SK-N-SH (cell line): ENCODE data around the gene UNC93A. TPM values are rescaled to one million over a fixed set of nuclear protein-coding genes. Genes with fewer than 3 reads are reported as not detected.
"Not testable (repeated sequence)": the region's sequence is repeated elsewhere in the genome, so short reads cannot be mapped to it uniquely, and the experiment has no call there.

Experiments
- CTCF ChIA-PET: fragments of 300-600, 350-600 bp; formaldehyde crosslinking; extraction: SDS; loops from one replicate; lab custom pipeline; 2021; lab: Yijun Ruan, JAX
- POLR2A ChIA-PET: fragments of 350-600 bp; sonication (Branson Sonifier 250); formaldehyde crosslinking; extraction: SDS; loops from one replicate; lab custom pipeline; 2020; ENCODE audit warnings: antibody characterized with exemption, inconsistent platforms; lab: Yijun Ruan, JAX
- DNase-seq: peaks from one replicate; pipeline ENCODE4 v3.0.0; 2012
- H2AFZ ChIP-seq: fragments of 200-600 bp; sonication (generic); 2 replicates; pipeline ENCODE4 v1.8.1; 2016; ENCODE audit warnings: antibody characterized with exemption, mild to moderate bottlenecking, low read depth
- H3F3A ChIP-seq: fragments of 200-600 bp; sonication (generic); replicated peaks from 2 replicates; pipeline ENCODE3; 2016; ENCODE audit warnings: antibody characterized with exemption, mild to moderate bottlenecking; ENCODE audit not compliant: insufficient read depth
- H3K27ac ChIP-seq, 2 experiments: fragments of 200-500 bp in 1 of 2; fragments of 200-600 bp in 1 of 2; sonication (Bioruptor generic) in 1 of 2; sonication (generic), shearing (Covaris generic) in 1 of 2; 2 replicates each; pipeline versions ENCODE4 v1.5.1 to v1.6.1; 2014 to 2016; ENCODE audit warnings: low read depth in 2 of 2, inconsistent platforms in 1 of 2, low read length in 1 of 2, mild to moderate bottlenecking in 1 of 2, mixed read lengths in 1 of 2
- H3K27me3 ChIP-seq: fragments of 200-600 bp; sonication (generic), shearing (Covaris generic); 2 replicates; pipeline ENCODE4 v1.6.1; 2016; ENCODE audit warnings: mixed run types; ENCODE audit not compliant: insufficient read depth
- H3K36me3 ChIP-seq, 2 experiments: fragments of 200-500 bp in 1 of 2; fragments of 200-600 bp in 1 of 2; sonication (Bioruptor generic) in 1 of 2; sonication (generic) in 1 of 2; replicated peaks in 1 of 2; 2 replicates each; pipeline versions ENCODE3 to v1.5.1; 2014 to 2016; ENCODE audit warnings: low read length in 1 of 2, mild to moderate bottlenecking in 1 of 2; ENCODE audit not compliant: insufficient read depth in 2 of 2, control insufficient read depth in 1 of 2
- H3K4me1 ChIP-seq, 2 experiments: fragments of 200-500 bp in 1 of 2; fragments of 200-600 bp in 1 of 2; sonication (Bioruptor generic) in 1 of 2; sonication (generic), shearing (Covaris generic) in 1 of 2; 2 replicates each; pipeline versions ENCODE4 v1.5.1 to v1.6.1; 2014 to 2016; ENCODE audit warnings: low read depth in 1 of 2, low read length in 1 of 2, mixed run types in 1 of 2; ENCODE audit not compliant: insufficient read depth in 2 of 2, control insufficient read depth in 1 of 2
- H3K4me2 ChIP-seq: fragments of 200-600 bp; sonication (generic), shearing (Covaris generic); 2 replicates; pipeline ENCODE4 v1.6.1; 2017; ENCODE audit warnings: mixed run types
- H3K4me3 ChIP-seq, 2 experiments: fragments of 200-500 bp in 1 of 2; fragments of 200-600 bp in 1 of 2; sonication (Bioruptor generic) in 1 of 2; sonication (generic), shearing (Covaris generic) in 1 of 2; 2 replicates each; pipeline versions ENCODE4 v1.5.1 to v1.8.1; 2014 to 2016; ENCODE audit warnings: low read depth in 2 of 2, inconsistent platforms in 1 of 2, low read length in 1 of 2, mild to moderate bottlenecking in 1 of 2, mixed read lengths in 1 of 2, moderate library complexity in 1 of 2
- H3K79me2 ChIP-seq: fragments of 200-600 bp; sonication (generic); 2 replicates; pipeline ENCODE4 v1.8.1; 2017; ENCODE audit warnings: mild to moderate bottlenecking; ENCODE audit not compliant: insufficient read depth
- H3K9ac ChIP-seq: fragments of 200-600 bp; sonication (generic); 2 replicates; pipeline ENCODE4 v1.6.1; 2017; ENCODE audit warnings: mixed run types
- H3K9me2 ChIP-seq: fragments of 200-600 bp; sonication (generic); 2 replicates; pipeline ENCODE4 v1.6.1; 2017; ENCODE audit warnings: mixed run types
- H3K9me3 ChIP-seq: fragments of 200-600 bp; sonication (generic); 2 replicates; pipeline ENCODE4 v1.6.1; 2017; ENCODE audit warnings: mixed run types, mild to moderate bottlenecking, moderate library complexity
- H4K20me1 ChIP-seq: fragments of 200-600 bp; sonication (generic); 2 replicates; pipeline ENCODE4 v1.6.1; 2017; ENCODE audit warnings: mild to moderate bottlenecking, mixed run types; ENCODE audit not compliant: insufficient read depth
- ELF1 ChIP-seq: IDR thresholded peaks from 2 replicates; pipeline ENCODE4 v1.4.0; 2012
- EP300 ChIP-seq, 2 experiments: IDR thresholded peaks; 2 replicates each; pipeline versions ENCODE4 v1.4.0 to v1.6.1; 2012; ENCODE audit warnings: borderline replicate concordance in 1 of 2, low read depth in 1 of 2, low read length in 1 of 2
- EZH2phosphoT487 ChIP-seq: fragments of 200-600 bp; sonication (generic); IDR thresholded peaks from 2 replicates; pipeline ENCODE4 v1.6.1; 2017; ENCODE audit warnings: low read depth, mixed run types, mild to moderate bottlenecking, antibody characterized with exemption, moderate library complexity, borderline replicate concordance
- GABPA ChIP-seq: IDR thresholded peaks from 2 replicates; pipeline ENCODE4 v1.4.0; 2012; ENCODE audit warnings: low read depth, mild to moderate bottlenecking
- JUND ChIP-seq: IDR thresholded peaks from 2 replicates; pipeline ENCODE4 v1.4.0; 2012
- NFIC ChIP-seq: IDR thresholded peaks from 2 replicates; pipeline ENCODE4 v1.4.0; 2012; ENCODE audit warnings: borderline replicate concordance
- NRF1 ChIP-seq: IDR thresholded peaks from 2 replicates; pipeline ENCODE4 v1.6.1; 2012; ENCODE audit warnings: low read depth, mild to moderate bottlenecking, low read length
- RAD21 ChIP-seq: IDR thresholded peaks from 2 replicates; pipeline ENCODE4 v1.6.1; 2012; ENCODE audit warnings: mild to moderate bottlenecking, low read length
- RFX5 ChIP-seq: IDR thresholded peaks from 2 replicates; pipeline ENCODE4 v1.6.1; 2012; ENCODE audit warnings: mild to moderate bottlenecking, improper control_type of control experiment, low read length
- SIN3A ChIP-seq: IDR thresholded peaks from 2 replicates; pipeline ENCODE4 v1.6.1; 2012; ENCODE audit warnings: low read depth, mild to moderate bottlenecking, low read length, moderate library complexity, borderline replicate concordance
- TAF1 ChIP-seq: IDR thresholded peaks from 2 replicates; pipeline ENCODE4 v1.6.1; 2012; ENCODE audit warnings: low read depth, mild to moderate bottlenecking, low read length, moderate library complexity, borderline replicate concordance
- WGBS: methylation state at CpG from one replicate; pipeline ENCODE4 v1.1.6; 2017; ENCODE audit warnings: low lambda C conversion rate; 5-methylcytosine and 5-hydroxymethylcytosine counted together
- polyA plus RNA-seq, 3 experiments: library from polyadenylated mRNA; depleted of rRNA; stranded (reverse); fragments of >200 nt; gene quantifications; 2 replicates each; pipeline ENCODE4 v1.2.3, GENCODE V29; 2012
- TF ChIP-seq, protein P1 (sequence below): fragments of 200-600 bp; sonication (generic); IDR thresholded peaks from 2 replicates; pipeline ENCODE4 v1.6.1; 2017; ENCODE audit warnings: antibody characterized with exemption, mild to moderate bottlenecking, moderate library complexity
- TF ChIP-seq, protein P2 (sequence below): IDR thresholded peaks from 2 replicates; pipeline ENCODE4 v1.4.0; 2012; ENCODE audit warnings: low read depth
- TF ChIP-seq, protein P3 (sequence below): IDR thresholded peaks from 2 replicates; pipeline ENCODE4 v1.6.1; 2012; ENCODE audit warnings: mild to moderate bottlenecking, low read depth, low read length, moderate library complexity

Gene UNC93A
- polyA plus RNA-seq, 1 of the 3 experiments (the other 2 are of a cell fraction), result not detected

DNA sequence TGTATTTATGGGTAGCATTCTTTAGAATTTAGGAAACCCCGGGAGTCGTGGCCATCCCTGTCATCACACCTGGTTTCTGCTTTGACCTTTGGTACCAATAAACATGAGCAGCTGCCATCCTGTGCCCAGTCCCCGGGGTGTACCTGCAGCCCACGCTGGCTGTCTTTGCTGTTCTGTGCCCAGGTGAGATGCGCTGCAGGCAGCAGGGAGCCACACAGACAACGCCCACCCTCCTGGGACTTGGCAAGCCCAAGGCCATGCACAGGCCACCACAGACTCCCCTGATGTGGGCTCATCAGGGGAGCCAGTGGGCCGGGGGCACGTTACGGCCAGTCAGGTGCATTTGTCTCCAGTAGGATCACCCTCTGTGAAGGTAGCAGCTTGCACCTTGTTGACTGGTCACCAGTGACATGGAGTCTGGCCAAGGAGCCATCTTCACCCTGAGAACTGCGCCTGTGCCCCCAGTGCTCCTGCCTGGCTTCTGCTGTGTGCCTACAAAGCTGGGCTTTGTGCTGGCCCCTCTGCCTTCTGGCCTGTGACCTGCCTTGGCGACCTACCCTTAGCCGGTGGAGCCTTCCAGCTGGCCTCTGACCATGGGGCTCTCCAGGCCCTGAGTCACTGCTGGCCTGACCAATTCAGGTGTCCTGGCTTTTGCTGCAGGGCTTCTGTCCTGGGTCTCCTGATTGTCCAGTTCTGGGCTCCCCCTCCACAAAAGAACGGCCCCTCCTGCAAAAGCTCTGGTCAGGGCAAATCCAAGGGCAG is 14.2 kb upstream of the UNC93A start:
- Histone ChIP-seq H3K79me2 (no peaks in the 10 kb centered on the region), H4K20me1 (no peaks in the 10 kb centered on the region), H3K4me2 (no peak overlapping the region), H3K36me3 (no peaks in the 10 kb centered on the region), H3K27me3 (no peaks in the 10 kb centered on the region), H3K4me1 (peaks cover 0 to 21% of the 10 kb centered on the region in 2 experiments; a peak in 2 of 4 replicates), H3F3A (no peaks in the 10 kb centered on the region), H2AFZ (no peak overlapping the region), H3K9ac (no peak overlapping the region), H3K9me3 (no peaks in the 10 kb centered on the region), H3K27ac (no peak overlapping the region), H3K9me2 (no peaks in the 10 kb centered on the region), H3K4me3 (no peak overlapping the region)
- TF ChIP-seq RAD21, result no peak
- TF ChIP-seq, protein P1, sequence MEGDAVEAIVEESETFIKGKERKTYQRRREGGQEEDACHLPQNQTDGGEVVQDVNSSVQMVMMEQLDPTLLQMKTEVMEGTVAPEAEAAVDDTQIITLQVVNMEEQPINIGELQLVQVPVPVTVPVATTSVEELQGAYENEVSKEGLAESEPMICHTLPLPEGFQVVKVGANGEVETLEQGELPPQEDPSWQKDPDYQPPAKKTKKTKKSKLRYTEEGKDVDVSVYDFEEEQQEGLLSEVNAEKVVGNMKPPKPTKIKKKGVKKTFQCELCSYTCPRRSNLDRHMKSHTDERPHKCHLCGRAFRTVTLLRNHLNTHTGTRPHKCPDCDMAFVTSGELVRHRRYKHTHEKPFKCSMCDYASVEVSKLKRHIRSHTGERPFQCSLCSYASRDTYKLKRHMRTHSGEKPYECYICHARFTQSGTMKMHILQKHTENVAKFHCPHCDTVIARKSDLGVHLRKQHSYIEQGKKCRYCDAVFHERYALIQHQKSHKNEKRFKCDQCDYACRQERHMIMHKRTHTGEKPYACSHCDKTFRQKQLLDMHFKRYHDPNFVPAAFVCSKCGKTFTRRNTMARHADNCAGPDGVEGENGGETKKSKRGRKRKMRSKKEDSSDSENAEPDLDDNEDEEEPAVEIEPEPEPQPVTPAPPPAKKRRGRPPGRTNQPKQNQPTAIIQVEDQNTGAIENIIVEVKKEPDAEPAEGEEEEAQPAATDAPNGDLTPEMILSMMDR, result no peak
- no peak for TF ChIP-seq NFIC
- no peak for TF ChIP-seq SIN3A
- no peak for TF ChIP-seq RFX5
- TF ChIP-seq NRF1, result no peak
- TF ChIP-seq ELF1, result no peak
- no peak for TF ChIP-seq JUND
- TF ChIP-seq, protein P2, sequence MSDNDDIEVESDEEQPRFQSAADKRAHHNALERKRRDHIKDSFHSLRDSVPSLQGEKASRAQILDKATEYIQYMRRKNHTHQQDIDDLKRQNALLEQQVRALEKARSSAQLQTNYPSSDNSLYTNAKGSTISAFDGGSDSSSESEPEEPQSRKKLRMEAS, result no peak
- TF ChIP-seq EP300 (IDR thresholded peaks at IDR 0.05; ENCODE audit: borderline replicate concordance in 1 of 2, low read depth in 1 of 2, low read length in 1 of 2), result no peak
- no peak for TF ChIP-seq GABPA
- TF ChIP-seq TAF1, result no peak
- TF ChIP-seq, protein P3, sequence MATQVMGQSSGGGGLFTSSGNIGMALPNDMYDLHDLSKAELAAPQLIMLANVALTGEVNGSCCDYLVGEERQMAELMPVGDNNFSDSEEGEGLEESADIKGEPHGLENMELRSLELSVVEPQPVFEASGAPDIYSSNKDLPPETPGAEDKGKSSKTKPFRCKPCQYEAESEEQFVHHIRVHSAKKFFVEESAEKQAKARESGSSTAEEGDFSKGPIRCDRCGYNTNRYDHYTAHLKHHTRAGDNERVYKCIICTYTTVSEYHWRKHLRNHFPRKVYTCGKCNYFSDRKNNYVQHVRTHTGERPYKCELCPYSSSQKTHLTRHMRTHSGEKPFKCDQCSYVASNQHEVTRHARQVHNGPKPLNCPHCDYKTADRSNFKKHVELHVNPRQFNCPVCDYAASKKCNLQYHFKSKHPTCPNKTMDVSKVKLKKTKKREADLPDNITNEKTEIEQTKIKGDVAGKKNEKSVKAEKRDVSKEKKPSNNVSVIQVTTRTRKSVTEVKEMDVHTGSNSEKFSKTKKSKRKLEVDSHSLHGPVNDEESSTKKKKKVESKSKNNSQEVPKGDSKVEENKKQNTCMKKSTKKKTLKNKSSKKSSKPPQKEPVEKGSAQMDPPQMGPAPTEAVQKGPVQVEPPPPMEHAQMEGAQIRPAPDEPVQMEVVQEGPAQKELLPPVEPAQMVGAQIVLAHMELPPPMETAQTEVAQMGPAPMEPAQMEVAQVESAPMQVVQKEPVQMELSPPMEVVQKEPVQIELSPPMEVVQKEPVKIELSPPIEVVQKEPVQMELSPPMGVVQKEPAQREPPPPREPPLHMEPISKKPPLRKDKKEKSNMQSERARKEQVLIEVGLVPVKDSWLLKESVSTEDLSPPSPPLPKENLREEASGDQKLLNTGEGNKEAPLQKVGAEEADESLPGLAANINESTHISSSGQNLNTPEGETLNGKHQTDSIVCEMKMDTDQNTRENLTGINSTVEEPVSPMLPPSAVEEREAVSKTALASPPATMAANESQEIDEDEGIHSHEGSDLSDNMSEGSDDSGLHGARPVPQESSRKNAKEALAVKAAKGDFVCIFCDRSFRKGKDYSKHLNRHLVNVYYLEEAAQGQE, result no peak
- no peak for TF ChIP-seq EZH2phosphoT487
- no peak for DNase-seq
- ChIA-PET CTCF (interaction anchor here (1.1 kb wide), 1 partner anchor 42 kb away, joined by 3 read pairs; no protein-coding TSS in a partner anchor), POLR2A (no interaction called here)
- WGBS, result 31% methylated on average over 9 of the region's 13 CpGs

DNA sequence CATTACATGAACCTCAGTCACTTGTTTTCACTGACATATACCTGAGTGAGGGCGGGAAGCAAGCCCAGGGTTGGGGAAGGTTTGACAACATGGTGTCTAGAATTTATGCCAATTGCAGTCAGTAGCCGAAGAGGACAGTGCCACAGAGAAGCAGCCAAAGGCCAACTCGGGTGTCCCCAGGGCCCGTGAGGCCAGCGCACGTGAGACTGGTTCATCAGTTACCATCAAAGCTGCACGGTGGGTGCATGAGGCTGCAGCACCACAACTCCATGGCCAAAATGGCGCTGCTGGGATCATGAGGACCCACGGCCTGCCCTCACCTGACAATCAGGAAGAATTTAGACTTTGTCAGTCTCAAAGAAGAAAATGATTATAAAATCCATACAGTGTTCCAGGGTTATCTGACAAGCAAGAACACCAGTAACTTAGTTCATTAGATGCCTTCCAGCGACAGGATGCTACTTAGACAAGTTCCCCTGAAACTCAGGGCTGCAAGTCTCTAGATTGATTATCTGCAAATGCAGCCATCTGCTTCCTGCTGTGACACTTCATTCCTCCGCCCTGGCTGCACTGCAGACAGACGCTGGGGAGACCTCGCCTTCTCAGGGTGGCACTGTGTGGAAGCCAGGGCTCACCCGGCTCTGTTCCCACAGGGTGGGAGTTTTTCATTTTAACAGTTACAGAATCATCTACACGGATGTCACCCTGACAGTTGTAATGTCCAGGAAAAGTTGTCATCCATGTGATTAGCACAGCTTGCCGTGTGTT is 12.8 kb upstream of the UNC93A start:
- POLR2A ChIA-PET, H3K9me3 ChIP-seq, H3K9me2 ChIP-seq, H3K9ac ChIP-seq, H3K4me2 ChIP-seq, H3K79me2 ChIP-seq, H3F3A ChIP-seq, H3K4me3 ChIP-seq, H3K36me3 ChIP-seq, H4K20me1 ChIP-seq, H2AFZ ChIP-seq, H3K27me3 ChIP-seq: not testable (repeated sequence)
- 43% methylated on average over 13 of the region's 16 CpGs for WGBS
- peak; percentile 41 for DNase-seq
- Histone ChIP-seq H3K27ac (peak overlapping the region in 1 of 2 experiments; percentile 92; a peak in 2 of 4 replicates), H3K4me1 (peaks cover 0 to 21% of the 10 kb centered on the region in 2 experiments; a peak in 2 of 4 replicates)
- CTCF ChIA-PET, result interaction anchor here (1.0 to 1.1 kb wide), 2 partner anchors 13 to 44 kb away, joined by 3 read pairs; partner anchors contain the start of gene UNC93A
